Gastrocnemius medialis (tissue), 4 donors: ENCODE measurements around the gene SETX. TPM values are rescaled to one million over a fixed set of nuclear protein-coding genes. Genes with fewer than 3 reads are reported as not detected.
A peak's percentile ranks its signal among the peaks of the same experiment; 100 is the strongest.

ENCODE experiments used
- ATAC-seq, 2 donors: fragments of 150-250 bp; one replicate each; pipeline ENCODE4 v1.9.1; 2016
- DNase-seq, 2 donors: peaks; one replicate each; pipeline ENCODE4 v3.0.0-alpha.2; 2019
- H3K27ac ChIP-seq, 4 donors: fragments of 200-600 bp; sonication (generic); 1 replicate in 1 of 4; 2 replicates in 3 of 4; pipeline ENCODE4 v1.5.1; 2016 to 2018; ENCODE audit warnings: mild to moderate bottlenecking in 2 of 4, moderate library complexity in 1 of 4
- H3K27me3 ChIP-seq, 3 donors: fragments of 200-600 bp; sonication (generic) in 2 of 3; 1 replicate in 1 of 3; 2 replicates in 2 of 3; pipeline versions ENCODE4 v1.5.1 to v1.6.0; 2016 to 2019; ENCODE audit warnings: mild to moderate bottlenecking in 1 of 3, moderate library complexity in 1 of 3
- H3K36me3 ChIP-seq, 2 donors: fragments of 200-600 bp; sonication (generic) in 1 of 2; one replicate each; pipeline ENCODE4 v1.5.1; 2017 to 2018
- H3K4me1 ChIP-seq, 2 donors: fragments of 200-600 bp; sonication (generic) in 1 of 2; one replicate each; pipeline ENCODE4 v1.5.1; 2016 to 2017; ENCODE audit warnings: mild to moderate bottlenecking in 2 of 2
- H3K4me3 ChIP-seq, 4 donors: fragments of 200-600 bp; sonication (generic) in 3 of 4; 1 replicate in 1 of 4; 2 replicates in 3 of 4; pipeline ENCODE4 v1.5.1; 2016 to 2019; ENCODE audit warnings: mild to moderate bottlenecking in 2 of 4
- H3K9me3 ChIP-seq, 3 donors: fragments of 200-600 bp; sonication (generic) in 2 of 3; 1 replicate in 1 of 3; 2 replicates in 2 of 3; pipeline ENCODE4 v1.5.1; 2016 to 2019
- POLR2A ChIP-seq, 2 donors: fragments of 450-650 bp; IDR thresholded peaks; one replicate each; pipeline ENCODE4 v1.6.1; 2017; ENCODE audit warnings: antibody characterized with exemption in 2 of 2, mild to moderate bottlenecking in 2 of 2, moderate library complexity in 2 of 2
- in situ Hi-C, 4 donors: fragments of 200-750 bp; cut with MboI; loops; one replicate each; pipeline versions ENCODE4 v1.15.0 to v1.8.0; 2017; ENCODE audit warnings: low sequenced_read_pairs in 4 of 4
- intact Hi-C: fragments of 100-400 bp; cut with DNase I; formaldehyde crosslinking; loops from one replicate; pipeline ENCODE4 v1.15.1; 2023; ENCODE audit warnings: low total_unique reads
- total RNA-seq, 4 donors: library from RNA; depleted of rRNA; stranded (reverse); fragments of >200 nt; gene quantifications; one replicate each; pipeline versions ENCODE4 v1.1.0 to v1.2.3, GENCODE V29; 2016
- TF ChIP-seq, protein P1 (sequence below), 5 experiments: fragments of 450-650 bp in 3 of 5; fragments of 200-600 bp in 2 of 5; sonication (generic) in 2 of 5; IDR thresholded peaks in 4 of 5; conservative IDR thresholded peaks in 1 of 5; 1 replicate in 4 of 5; 2 replicates in 1 of 5; pipeline ENCODE4 v1.5.1; 2016 to 2019; ENCODE audit warnings: antibody characterized with exemption in 5 of 5, mild to moderate bottlenecking in 3 of 5, moderate library complexity in 3 of 5

The SETX gene
- total RNA-seq, 4 donors from 2014 or later, result 22.3 to 39.3 (median 24.8) TPM

DNA sequence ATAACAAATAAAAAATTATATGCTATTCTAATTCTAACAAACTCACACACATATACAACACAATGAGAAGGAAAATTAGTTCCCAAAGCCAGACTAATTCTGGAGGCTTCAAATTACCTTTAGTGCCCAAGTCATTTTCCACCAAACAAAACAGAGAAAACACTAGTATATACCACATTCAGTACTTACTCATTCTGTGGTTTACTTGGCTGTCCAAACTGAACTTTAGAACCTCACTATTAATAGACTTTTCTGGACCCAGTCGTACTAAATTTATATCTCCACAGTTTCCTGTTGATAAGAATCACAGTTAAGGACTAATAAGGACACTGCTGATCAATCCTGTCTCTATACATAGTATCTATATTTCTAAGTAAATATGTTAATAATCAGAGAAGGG lies 66.4 kb downstream of the SETX start:
- in situ Hi-C loops (loop anchor here in 1 of 4 donors (25.0 kb wide), 1 partner anchor 1151 kb away; the partner anchor contains the start of gene NUP214), intact Hi-C loops (no loop called here)
- Histone ChIP-seq H3K27ac (peak overlapping the region in 3 of 4 donors; percentile 26 to 72 (median 39)), H3K27me3 (no peaks in the 10 kb centered on the region), H3K4me1 (peaks cover 10 to 11% of the 10 kb centered on the region in 2 donors), H3K9me3 (no peaks in the 10 kb centered on the region), H3K36me3 (peaks cover 0 to 45% of the 10 kb centered on the region in 2 donors), H3K4me3 (no peak overlapping the region)
- ATAC-seq (peak in 1 of 2 donors; percentile 65), DNase-seq (no peak)
- TF ChIP-seq POLR2A (IDR thresholded peaks at IDR 0.05), result no peak
- TF ChIP-seq, protein P1, sequence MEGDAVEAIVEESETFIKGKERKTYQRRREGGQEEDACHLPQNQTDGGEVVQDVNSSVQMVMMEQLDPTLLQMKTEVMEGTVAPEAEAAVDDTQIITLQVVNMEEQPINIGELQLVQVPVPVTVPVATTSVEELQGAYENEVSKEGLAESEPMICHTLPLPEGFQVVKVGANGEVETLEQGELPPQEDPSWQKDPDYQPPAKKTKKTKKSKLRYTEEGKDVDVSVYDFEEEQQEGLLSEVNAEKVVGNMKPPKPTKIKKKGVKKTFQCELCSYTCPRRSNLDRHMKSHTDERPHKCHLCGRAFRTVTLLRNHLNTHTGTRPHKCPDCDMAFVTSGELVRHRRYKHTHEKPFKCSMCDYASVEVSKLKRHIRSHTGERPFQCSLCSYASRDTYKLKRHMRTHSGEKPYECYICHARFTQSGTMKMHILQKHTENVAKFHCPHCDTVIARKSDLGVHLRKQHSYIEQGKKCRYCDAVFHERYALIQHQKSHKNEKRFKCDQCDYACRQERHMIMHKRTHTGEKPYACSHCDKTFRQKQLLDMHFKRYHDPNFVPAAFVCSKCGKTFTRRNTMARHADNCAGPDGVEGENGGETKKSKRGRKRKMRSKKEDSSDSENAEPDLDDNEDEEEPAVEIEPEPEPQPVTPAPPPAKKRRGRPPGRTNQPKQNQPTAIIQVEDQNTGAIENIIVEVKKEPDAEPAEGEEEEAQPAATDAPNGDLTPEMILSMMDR (IDR thresholded peaks at IDR 0.05 in 4 of 5, conservative IDR thresholded peaks at IDR 0.05 in 1 of 5), result no peak

DNA sequence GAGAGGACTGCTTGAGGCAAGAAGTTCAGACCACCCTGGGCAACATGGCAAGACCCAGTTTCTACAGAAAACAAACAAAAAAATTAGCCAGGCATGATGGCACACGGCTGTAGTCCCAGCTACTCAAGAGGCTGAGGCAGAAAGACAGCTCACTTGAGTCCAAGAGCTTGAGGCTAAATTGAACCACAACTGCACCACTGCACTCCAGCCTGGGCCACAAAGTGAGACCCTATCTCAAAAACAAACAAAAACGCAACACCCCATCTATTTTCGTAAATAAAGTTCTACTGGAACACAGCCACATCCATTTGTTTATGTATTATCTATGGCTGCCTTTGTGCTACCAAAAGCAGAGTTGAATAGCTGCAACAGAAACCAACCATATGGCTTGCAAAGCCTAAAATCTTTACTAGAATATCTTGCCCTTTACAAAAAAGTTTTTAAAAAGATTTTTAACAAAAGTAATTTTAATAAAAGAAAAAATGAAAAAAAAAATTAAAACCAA lies 67.5 kb downstream of the SETX start:
- Histone ChIP-seq H3K27me3 (no peaks in the 10 kb centered on the region), H3K4me3 (no peak overlapping the region), H3K36me3 (peaks cover 0 to 56% of the 10 kb centered on the region in 2 donors), H3K4me1 (peaks cover 10 to 11% of the 10 kb centered on the region in 2 donors), H3K27ac (no peak overlapping the region), H3K9me3 (no peaks in the 10 kb centered on the region)
- no peak for DNase-seq
- intact Hi-C loops, result no loop called here
- ATAC-seq, result no peak
- no peak for TF ChIP-seq POLR2A (IDR thresholded peaks at IDR 0.05)
- TF ChIP-seq, protein P1 (IDR thresholded peaks at IDR 0.05 in 4 of 5, conservative IDR thresholded peaks at IDR 0.05 in 1 of 5), result no peak
- in situ Hi-C loops, result loop anchor here in 1 of 4 donors (25.0 kb wide), 1 partner anchor 1150 kb away; the partner anchor contains the start of gene NUP214

DNA sequence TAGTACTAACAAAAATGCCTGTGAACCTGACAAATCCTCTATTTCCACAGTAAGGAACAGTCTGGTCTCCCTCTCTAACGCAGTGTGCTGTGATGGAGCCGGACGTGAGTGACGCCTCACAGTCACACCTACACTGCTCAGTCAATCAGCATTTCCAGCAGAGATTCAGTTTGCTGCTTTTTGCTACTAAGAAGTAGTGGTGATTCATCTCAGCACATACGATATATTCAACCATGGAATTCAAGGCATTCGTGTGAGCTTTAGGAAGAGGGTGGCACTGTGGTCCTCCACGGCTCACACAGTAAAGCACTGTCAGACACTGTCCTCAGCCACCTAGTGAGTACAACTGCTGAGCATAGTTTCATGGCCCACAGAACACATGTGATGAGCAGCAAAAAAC lies 70.9 kb downstream of the SETX start:
- no peak for ATAC-seq
- TF ChIP-seq, protein P1 (IDR thresholded peaks at IDR 0.05 in 4 of 5, conservative IDR thresholded peaks at IDR 0.05 in 1 of 5), result no peak
- no peak for TF ChIP-seq POLR2A (IDR thresholded peaks at IDR 0.05)
- no peaks in the 10 kb centered on the region for H3K9me3 ChIP-seq
- DNase-seq, result no peak
- H3K4me3 ChIP-seq, result no peak overlapping the region
- H3K4me1 ChIP-seq, result peaks cover 7 to 8% of the 10 kb centered on the region in 2 donors
- no peaks in the 10 kb centered on the region for H3K27me3 ChIP-seq
- H3K27ac ChIP-seq, result no peak overlapping the region
- in situ Hi-C loops (loop anchor here in 1 of 4 donors (25.0 kb wide), 1 partner anchor 1147 kb away; the partner anchor contains the start of gene NUP214), intact Hi-C loops (no loop called here)
- peaks cover 0 to 88% of the 10 kb centered on the region in 2 donors for H3K36me3 ChIP-seq

DNA sequence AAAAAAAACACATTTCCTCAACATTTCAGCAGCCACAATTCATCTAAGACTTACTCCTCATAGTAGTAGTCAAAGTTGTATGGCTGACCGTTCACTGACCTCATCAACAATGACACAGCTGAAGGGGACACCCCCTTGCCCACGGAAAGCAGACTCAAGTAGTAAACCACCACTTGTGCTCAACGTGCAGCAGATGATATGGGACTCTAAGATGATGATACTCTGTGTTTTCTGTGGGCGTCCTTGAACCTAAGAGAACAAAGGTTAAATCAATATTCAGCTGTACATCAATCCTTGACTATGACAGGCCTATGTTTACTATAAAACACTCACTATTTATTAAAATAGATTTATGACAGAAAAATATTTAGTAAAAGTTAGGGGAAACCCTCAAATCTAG lies 71.6 kb downstream of the SETX start:
- no peak for ATAC-seq
- DNase-seq, result no peak
- H3K4me3 ChIP-seq, result no peak overlapping the region
- H3K27ac ChIP-seq, result no peak overlapping the region
- in situ Hi-C loops, result loop anchor here in 1 of 4 donors (25.0 kb wide), 1 partner anchor 1146 kb away; the partner anchor contains the start of gene NUP214
- TF ChIP-seq, protein P1 (IDR thresholded peaks at IDR 0.05 in 4 of 5, conservative IDR thresholded peaks at IDR 0.05 in 1 of 5), result no peak
- no peak for TF ChIP-seq POLR2A (IDR thresholded peaks at IDR 0.05)
- intact Hi-C loops, result no loop called here
- peaks cover 0 to 95% of the 10 kb centered on the region in 2 donors for H3K36me3 ChIP-seq
- peaks cover 0 to 1% of the 10 kb centered on the region in 2 donors for H3K4me1 ChIP-seq
- H3K9me3 ChIP-seq, result no peaks in the 10 kb centered on the region
- no peaks in the 10 kb centered on the region for H3K27me3 ChIP-seq
